HCT116 (cell line): ENCODE results near the gene AGBL1. TPM values are rescaled to one million over a fixed set of nuclear protein-coding genes. Genes with fewer than 3 reads are reported as not detected.

ENCODE experiments used
- ATAC-seq: fragments of 200-7000 bp; cut with Tn5 transposase; 2 replicates; pipeline ENCODE4 v1.9.1; 2020; ENCODE audit warnings: mild to moderate bottlenecking, moderate library complexity
- BruUV-seq: library from RNA; stranded (reverse); fragments of 400-500 nt; replicated peaks from 2 replicates; lab custom pipeline; 2021; lab: Mats Ljungman, UMichigan
- CTCF ChIA-PET: fragments of 300-600 bp; sonication (Branson Sonifier 250); formaldehyde crosslinking; loops from one replicate; lab custom pipeline; 2021; ENCODE audit warnings: antibody characterized with exemption; lab: Charles Lee
- POLR2A ChIA-PET: fragments of 300-600, 350-600 bp; sonication (Branson Sonifier 250); formaldehyde crosslinking; loops from one replicate; lab custom pipeline; 2021; ENCODE audit warnings: antibody characterized with exemption; lab: Charles Lee
- RAD21 ChIA-PET, 2 experiments: fragments of 300-600 bp; sonication (Branson Sonifier 250); formaldehyde crosslinking; loops; one replicate each; lab custom pipeline; 2023; ENCODE audit warnings: low total read pairs in 2 of 2; ENCODE audit not compliant: uncharacterized antibody in 2 of 2, unreplicated experiment in 2 of 2, low non-redundant PET in 1 of 2; lab: Charles Lee
- DNase-seq: peaks from one replicate; pipeline ENCODE4 v3.0.0-alpha.2; 2010; ENCODE audit warnings: low read depth, low spot score
- H2AFZ ChIP-seq: fragments of 200-600 bp; shearing (Covaris generic), sonication (generic); 2 replicates; pipeline ENCODE4 v1.6.1; 2017; ENCODE audit warnings: low read depth, mixed run types, mixed read lengths, antibody characterized with exemption, low read length; ENCODE audit not compliant: poor library complexity, severe bottlenecking
- H3K27ac ChIP-seq: 2 replicates; pipeline ENCODE4 v1.5.1; 2012; ENCODE audit warnings: low read depth, low read length
- H3K27me3 ChIP-seq: fragments of 200-600 bp; sonication (generic); 2 replicates; pipeline ENCODE4 v1.6.1; 2016; ENCODE audit warnings: mixed run types, low read length, mixed read lengths; ENCODE audit not compliant: insufficient read depth
- H3K36me3 ChIP-seq, 2 experiments: fragments of 200-500 bp in 1 of 2; fragments of 200-600 bp in 1 of 2; sonication (Bioruptor generic) in 1 of 2; sonication (generic) in 1 of 2; 2 replicates each; pipeline versions ENCODE4 v1.5.1 to v1.6.1; 2014 to 2016; ENCODE audit warnings: low read length in 2 of 2, inconsistent platforms in 1 of 2, mixed read lengths in 1 of 2, mixed run types in 1 of 2; ENCODE audit not compliant: insufficient read depth in 2 of 2, control insufficient read depth in 1 of 2
- H3K4me1 ChIP-seq, 2 experiments: fragments of 200-600 bp in 1 of 2; sonication (generic) in 1 of 2; 2 replicates each; pipeline versions ENCODE4 v1.5.1 to v1.6.1; 2012 to 2017; ENCODE audit warnings: low read length in 2 of 2, inconsistent platforms in 1 of 2, mild to moderate bottlenecking in 1 of 2, mixed read lengths in 1 of 2, mixed run types in 1 of 2, moderate library complexity in 1 of 2; ENCODE audit not compliant: insufficient read depth in 2 of 2, control insufficient read depth in 1 of 2
- H3K4me2 ChIP-seq: fragments of 200-600 bp; sonication (generic); 2 replicates; pipeline ENCODE4 v1.6.1; 2017; ENCODE audit warnings: mixed run types, low read length, mixed read lengths
- H3K4me3 ChIP-seq, 2 experiments: fragments of 200-600 bp in 1 of 2; sonication (generic) in 1 of 2; replicated peaks in 1 of 2; 2 replicates each; pipeline ENCODE4 v1.5.1; 2011 to 2016; ENCODE audit warnings: low read length in 2 of 2, control low read depth in 1 of 2, low read depth in 1 of 2, mild to moderate bottlenecking in 1 of 2, mixed read lengths in 1 of 2, mixed run types in 1 of 2
- H3K79me2 ChIP-seq: fragments of 200-600 bp; sonication (generic); 2 replicates; pipeline ENCODE4 v1.6.1; 2017; ENCODE audit warnings: mild to moderate bottlenecking, mixed run types, low read length, moderate library complexity, mixed read lengths; ENCODE audit not compliant: insufficient read depth
- H3K9ac ChIP-seq: fragments of 200-600 bp; sonication (generic); 2 replicates; pipeline ENCODE4 v1.6.1; 2016; ENCODE audit warnings: low read length, mixed read lengths
- H3K9me2 ChIP-seq: fragments of 200-600 bp; sonication (generic), shearing (Covaris generic); 2 replicates; pipeline ENCODE4 v1.6.1; 2017; ENCODE audit warnings: mixed run types, mild to moderate bottlenecking, moderate library complexity; ENCODE audit not compliant: insufficient read depth
- H3K9me3 ChIP-seq, 2 experiments: fragments of 200-500 bp in 1 of 2; fragments of 200-600 bp in 1 of 2; sonication (Bioruptor generic) in 1 of 2; sonication (generic) in 1 of 2; 2 replicates each; pipeline ENCODE4 v1.6.1; 2014 to 2017; ENCODE audit warnings: low read length in 2 of 2, mixed read lengths in 2 of 2, inconsistent platforms in 1 of 2, low read depth in 1 of 2, mild to moderate bottlenecking in 1 of 2, mixed run types in 1 of 2, moderate library complexity in 1 of 2; ENCODE audit not compliant: control insufficient read depth in 1 of 2, insufficient read depth in 1 of 2
- H4K20me1 ChIP-seq: fragments of 200-600 bp; sonication (generic), shearing (Covaris generic); 2 replicates; pipeline ENCODE4 v1.6.1; 2017; ENCODE audit warnings: mixed run types, mild to moderate bottlenecking, moderate library complexity; ENCODE audit not compliant: insufficient read depth
- CBX3 ChIP-seq: IDR thresholded peaks from 2 replicates; pipeline ENCODE4 v1.6.1; 2012; ENCODE audit warnings: low read depth
- CEBPB ChIP-seq: IDR thresholded peaks from 2 replicates; pipeline ENCODE4 v1.6.1; 2012; ENCODE audit warnings: low read depth
- EGR1 ChIP-seq: IDR thresholded peaks from 2 replicates; pipeline ENCODE4 v1.6.1; 2012; ENCODE audit warnings: low read depth
- TCF7L2 ChIP-seq: IDR thresholded peaks from 2 replicates; pipeline ENCODE4 v1.7.0; 2011; ENCODE audit warnings: borderline replicate concordance, inconsistent platforms; ENCODE audit not compliant: insufficient read depth, insufficient read length; ENCODE audit errors: extremely low read depth
- intact Hi-C: fragments of 100-400 bp; cut with micrococcal nuclease; formaldehyde crosslinking; loops from 2 replicates; pipeline ENCODE4 v1.10.0; 2022
- total RNA-seq: library from RNA; stranded (reverse); gene quantifications from one replicate; pipeline ENCODE4 v1.2.1, GENCODE V29; 2021; ENCODE audit not compliant: unreplicated experiment
- TF ChIP-seq, protein P1 (sequence below): IDR thresholded peaks from 2 replicates; pipeline ENCODE4 v1.6.1; 2011; ENCODE audit warnings: mild to moderate bottlenecking, low read length, moderate library complexity; ENCODE audit not compliant: insufficient replicate concordance; ENCODE audit errors: extremely low read depth
- TF ChIP-seq, protein P2 (sequence below): IDR thresholded peaks from 2 replicates; pipeline ENCODE4 v1.6.1; 2012; ENCODE audit warnings: low read depth
- TF ChIP-seq, protein P3 (sequence below): IDR thresholded peaks from 2 replicates; pipeline ENCODE4 v1.6.1; 2012
- TF ChIP-seq, protein P4 (sequence below), 3 experiments: fragments of 200-600 bp in 1 of 3; sonication (generic) in 1 of 3; IDR thresholded peaks in 2 of 3; conservative IDR thresholded peaks in 1 of 3; 2 replicates each; pipeline ENCODE4 v1.5.1; 2012 to 2017; ENCODE audit warnings: low read depth in 2 of 3, low read length in 2 of 3, antibody characterized with exemption in 1 of 3, borderline replicate concordance in 1 of 3, control low read depth in 1 of 3, mild to moderate bottlenecking in 1 of 3, mixed read lengths in 1 of 3, mixed run types in 1 of 3, moderate library complexity in 1 of 3; ENCODE audit not compliant: insufficient read depth in 1 of 3

AGBL1 gene
- total RNA-seq, 1 experiment from 2014 or later, result not detected

DNA sequence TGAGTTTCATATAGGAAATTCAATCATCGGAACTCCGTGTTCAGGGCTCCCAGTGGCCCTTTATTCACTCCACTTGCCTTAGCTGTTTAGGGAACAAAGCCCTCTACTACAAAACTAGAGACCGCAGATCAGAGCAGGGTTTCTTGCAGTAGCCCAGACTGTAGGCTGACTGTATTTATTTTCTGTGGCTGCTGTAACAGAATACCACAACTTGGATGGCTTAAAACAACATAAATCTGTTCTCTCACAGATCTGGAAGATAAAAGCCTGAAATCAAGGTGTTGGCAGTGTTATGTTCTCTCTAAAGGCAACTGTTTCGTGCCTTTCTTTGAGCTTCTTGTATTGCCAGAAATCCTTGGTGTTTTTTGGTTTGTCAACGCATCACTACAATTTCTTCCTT is 479.0 kb downstream of the AGBL1 start (continued):
- TF ChIP-seq, protein P1, sequence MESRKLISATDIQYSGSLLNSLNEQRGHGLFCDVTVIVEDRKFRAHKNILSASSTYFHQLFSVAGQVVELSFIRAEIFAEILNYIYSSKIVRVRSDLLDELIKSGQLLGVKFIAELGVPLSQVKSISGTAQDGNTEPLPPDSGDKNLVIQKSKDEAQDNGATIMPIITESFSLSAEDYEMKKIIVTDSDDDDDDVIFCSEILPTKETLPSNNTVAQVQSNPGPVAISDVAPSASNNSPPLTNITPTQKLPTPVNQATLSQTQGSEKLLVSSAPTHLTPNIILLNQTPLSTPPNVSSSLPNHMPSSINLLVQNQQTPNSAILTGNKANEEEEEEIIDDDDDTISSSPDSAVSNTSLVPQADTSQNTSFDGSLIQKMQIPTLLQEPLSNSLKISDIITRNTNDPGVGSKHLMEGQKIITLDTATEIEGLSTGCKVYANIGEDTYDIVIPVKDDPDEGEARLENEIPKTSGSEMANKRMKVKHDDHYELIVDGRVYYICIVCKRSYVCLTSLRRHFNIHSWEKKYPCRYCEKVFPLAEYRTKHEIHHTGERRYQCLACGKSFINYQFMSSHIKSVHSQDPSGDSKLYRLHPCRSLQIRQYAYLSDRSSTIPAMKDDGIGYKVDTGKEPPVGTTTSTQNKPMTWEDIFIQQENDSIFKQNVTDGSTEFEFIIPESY, result no peak
- no peak for TF ChIP-seq CBX3
- TF ChIP-seq, protein P2, sequence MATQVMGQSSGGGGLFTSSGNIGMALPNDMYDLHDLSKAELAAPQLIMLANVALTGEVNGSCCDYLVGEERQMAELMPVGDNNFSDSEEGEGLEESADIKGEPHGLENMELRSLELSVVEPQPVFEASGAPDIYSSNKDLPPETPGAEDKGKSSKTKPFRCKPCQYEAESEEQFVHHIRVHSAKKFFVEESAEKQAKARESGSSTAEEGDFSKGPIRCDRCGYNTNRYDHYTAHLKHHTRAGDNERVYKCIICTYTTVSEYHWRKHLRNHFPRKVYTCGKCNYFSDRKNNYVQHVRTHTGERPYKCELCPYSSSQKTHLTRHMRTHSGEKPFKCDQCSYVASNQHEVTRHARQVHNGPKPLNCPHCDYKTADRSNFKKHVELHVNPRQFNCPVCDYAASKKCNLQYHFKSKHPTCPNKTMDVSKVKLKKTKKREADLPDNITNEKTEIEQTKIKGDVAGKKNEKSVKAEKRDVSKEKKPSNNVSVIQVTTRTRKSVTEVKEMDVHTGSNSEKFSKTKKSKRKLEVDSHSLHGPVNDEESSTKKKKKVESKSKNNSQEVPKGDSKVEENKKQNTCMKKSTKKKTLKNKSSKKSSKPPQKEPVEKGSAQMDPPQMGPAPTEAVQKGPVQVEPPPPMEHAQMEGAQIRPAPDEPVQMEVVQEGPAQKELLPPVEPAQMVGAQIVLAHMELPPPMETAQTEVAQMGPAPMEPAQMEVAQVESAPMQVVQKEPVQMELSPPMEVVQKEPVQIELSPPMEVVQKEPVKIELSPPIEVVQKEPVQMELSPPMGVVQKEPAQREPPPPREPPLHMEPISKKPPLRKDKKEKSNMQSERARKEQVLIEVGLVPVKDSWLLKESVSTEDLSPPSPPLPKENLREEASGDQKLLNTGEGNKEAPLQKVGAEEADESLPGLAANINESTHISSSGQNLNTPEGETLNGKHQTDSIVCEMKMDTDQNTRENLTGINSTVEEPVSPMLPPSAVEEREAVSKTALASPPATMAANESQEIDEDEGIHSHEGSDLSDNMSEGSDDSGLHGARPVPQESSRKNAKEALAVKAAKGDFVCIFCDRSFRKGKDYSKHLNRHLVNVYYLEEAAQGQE, result no peak

DNA sequence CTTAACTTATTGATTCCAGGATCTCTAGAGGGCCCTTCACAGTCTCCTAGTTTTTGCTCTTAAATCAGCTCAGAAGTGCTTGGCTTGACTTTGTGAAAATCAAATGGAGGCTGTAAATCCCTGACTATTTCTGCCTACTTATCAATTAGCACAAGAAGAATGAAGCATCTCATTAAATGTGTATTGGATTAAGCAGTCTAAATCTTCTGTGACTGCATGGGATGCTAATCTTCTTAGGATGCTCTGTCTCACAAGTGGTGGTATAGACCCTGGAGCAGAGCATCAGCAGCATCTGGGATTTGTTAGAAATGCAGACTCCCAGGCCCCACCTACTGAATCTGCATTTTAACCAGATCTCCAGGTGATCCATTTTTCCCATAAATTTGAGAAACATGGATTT is 488.7 kb downstream of the AGBL1 start:
- ATAC-seq (no peak), DNase-seq (no peak)
- Histone ChIP-seq H2AFZ (no peak overlapping the region), H3K27ac (no peak overlapping the region), H3K9ac (no peak overlapping the region), H3K4me1 (no peaks in the 10 kb centered on the region), H3K9me2 (no peaks in the 10 kb centered on the region), H3K79me2 (no peaks in the 10 kb centered on the region), H3K36me3 (no peaks in the 10 kb centered on the region), H3K9me3 (peaks cover 7 to 22% of the 10 kb centered on the region in 2 experiments; a peak in 2 of 4 replicates), H3K4me2 (no peak overlapping the region), H3K4me3 (no peak overlapping the region), H4K20me1 (no peaks in the 10 kb centered on the region), H3K27me3 (no peaks in the 10 kb centered on the region)
- BruUV-seq, result no TSS peak
- ChIA-PET POLR2A (no interaction called here), RAD21 (no interaction called here), CTCF (no interaction called here)
- intact Hi-C loops, result no loop called here
- TF ChIP-seq, protein P2, result no peak
- TF ChIP-seq TCF7L2 (no peak), EGR1 (no peak), CBX3 (no peak), CEBPB (no peak)
- TF ChIP-seq, protein P3, sequence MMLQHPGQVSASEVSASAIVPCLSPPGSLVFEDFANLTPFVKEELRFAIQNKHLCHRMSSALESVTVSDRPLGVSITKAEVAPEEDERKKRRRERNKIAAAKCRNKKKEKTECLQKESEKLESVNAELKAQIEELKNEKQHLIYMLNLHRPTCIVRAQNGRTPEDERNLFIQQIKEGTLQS, result no peak
- TF ChIP-seq, protein P4, sequence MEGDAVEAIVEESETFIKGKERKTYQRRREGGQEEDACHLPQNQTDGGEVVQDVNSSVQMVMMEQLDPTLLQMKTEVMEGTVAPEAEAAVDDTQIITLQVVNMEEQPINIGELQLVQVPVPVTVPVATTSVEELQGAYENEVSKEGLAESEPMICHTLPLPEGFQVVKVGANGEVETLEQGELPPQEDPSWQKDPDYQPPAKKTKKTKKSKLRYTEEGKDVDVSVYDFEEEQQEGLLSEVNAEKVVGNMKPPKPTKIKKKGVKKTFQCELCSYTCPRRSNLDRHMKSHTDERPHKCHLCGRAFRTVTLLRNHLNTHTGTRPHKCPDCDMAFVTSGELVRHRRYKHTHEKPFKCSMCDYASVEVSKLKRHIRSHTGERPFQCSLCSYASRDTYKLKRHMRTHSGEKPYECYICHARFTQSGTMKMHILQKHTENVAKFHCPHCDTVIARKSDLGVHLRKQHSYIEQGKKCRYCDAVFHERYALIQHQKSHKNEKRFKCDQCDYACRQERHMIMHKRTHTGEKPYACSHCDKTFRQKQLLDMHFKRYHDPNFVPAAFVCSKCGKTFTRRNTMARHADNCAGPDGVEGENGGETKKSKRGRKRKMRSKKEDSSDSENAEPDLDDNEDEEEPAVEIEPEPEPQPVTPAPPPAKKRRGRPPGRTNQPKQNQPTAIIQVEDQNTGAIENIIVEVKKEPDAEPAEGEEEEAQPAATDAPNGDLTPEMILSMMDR (IDR thresholded peaks at IDR 0.05 in 2 of 3, conservative IDR thresholded peaks at IDR 0.05 in 1 of 3; ENCODE audit: borderline replicate concordance in 1 of 3, insufficient read depth in 1 of 3, low read depth in 2 of 3, low read length in 2 of 3), result no peak
- TF ChIP-seq, protein P1, result no peak
